GM12801 (cell line): ENCODE measurements around the gene ATG16L2.

Experiments used
- CTCF ChIP-seq: IDR thresholded peaks from one replicate; pipeline ENCODE4 v1.5.1; 2011; ENCODE audit warnings: control low read depth; ENCODE audit not compliant: insufficient read length; ENCODE audit errors: extremely low read depth

Gene ATG16L2

GRCh38 chr11:72821920-72822799, 7.9 kb downstream of the ATG16L2 start:
- TF ChIP-seq CTCF: no peak

GRCh38 chr11:72823105-72823804, 9.0 kb downstream of the ATG16L2 start:
- no peak for TF ChIP-seq CTCF

GRCh38 chr11:72824020-72824419, 9.8 kb downstream of the ATG16L2 start:
- no peak for TF ChIP-seq CTCF

- no peak for TF ChIP-seq CTCF
Measured at GRCh38 chr11:72824811-72825505, 10.7 kb downstream of the ATG16L2 start.

DNA sequence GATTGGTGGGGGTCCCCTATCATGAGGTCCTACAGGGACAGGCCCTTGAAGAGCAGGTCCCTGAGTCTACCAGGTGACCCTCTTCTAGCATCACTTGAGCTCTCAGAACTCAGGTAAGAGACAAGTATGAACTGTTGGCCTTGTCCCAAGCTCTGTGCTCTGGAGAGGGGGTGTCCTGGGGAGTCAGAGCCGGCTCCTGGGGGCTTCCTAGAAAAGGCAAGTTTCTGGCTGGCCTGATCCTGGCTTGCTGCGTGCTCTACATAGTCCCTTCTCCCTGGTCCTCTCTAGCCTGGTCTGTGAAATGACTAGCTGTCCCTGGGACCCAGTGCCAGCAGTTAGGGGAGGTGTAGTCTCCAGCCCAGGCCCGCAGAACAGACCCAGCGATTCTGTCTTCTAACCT, 11.4 kb downstream of the ATG16L2 start:
- no peak for TF ChIP-seq CTCF

DNA sequence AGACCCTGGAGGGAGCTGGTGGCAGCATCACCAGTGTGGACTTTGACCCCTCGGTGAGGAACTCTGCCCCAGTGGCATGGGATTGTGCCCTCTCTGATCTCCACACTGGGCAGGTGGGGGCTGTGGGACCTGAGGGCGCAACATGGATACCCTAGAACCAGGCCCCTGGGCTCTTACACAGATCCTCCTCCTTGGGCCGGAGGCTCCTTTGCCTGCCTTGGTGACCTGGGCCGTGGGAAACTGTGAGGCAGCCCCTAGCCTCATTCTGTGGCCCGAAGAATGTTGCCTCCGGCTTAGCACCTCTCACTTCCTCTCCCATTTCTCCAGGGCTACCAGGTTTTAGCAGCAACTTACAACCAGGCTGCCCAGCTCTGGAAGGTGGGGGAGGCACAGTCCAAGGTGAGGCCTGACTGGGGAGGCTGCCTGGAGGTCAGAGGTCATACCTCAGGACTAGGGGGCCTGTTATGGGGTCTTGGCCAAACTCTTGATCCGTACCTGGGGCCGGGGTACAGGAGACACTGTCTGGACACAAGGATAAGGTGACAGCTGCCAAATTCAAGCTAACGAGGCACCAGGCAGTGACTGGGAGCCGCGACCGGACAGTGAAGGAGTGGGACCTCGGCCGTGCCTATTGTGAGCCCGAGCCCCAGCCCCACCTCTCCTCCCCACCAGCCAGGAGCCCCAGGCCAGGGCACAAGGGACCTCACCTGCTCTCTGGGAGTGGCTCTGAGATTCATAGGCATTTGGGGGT, 12.2 kb downstream of the ATG16L2 start:
- TF ChIP-seq CTCF: no peak
